Keratinocyte (primary cell): ENCODE data around the gene ARHGAP1. TPM values are rescaled to one million over a fixed set of nuclear protein-coding genes. Genes with fewer than 3 reads are reported as not detected.

Experiments
- DNase-seq: peaks from one replicate; pipeline ENCODE4 v3.0.0-alpha.2; 2011; ENCODE audit warnings: low read depth, missing footprints, low spot score
- FAIRE-seq: peaks from 2 replicates; lab custom pipeline; 2011; peaks lifted over from hg19 to GRCh38; lab: Jason Lieb, UNC
- H2AFZ ChIP-seq: 2 replicates; pipeline ENCODE4 v1.6.0; 2012; ENCODE audit warnings: low read length, control low read depth, inconsistent platforms; ENCODE audit not compliant: control insufficient read depth
- H3K27ac ChIP-seq: 2 replicates; pipeline ENCODE4 v1.5.1; 2011; ENCODE audit warnings: low read length; ENCODE audit not compliant: control insufficient read depth, insufficient read depth
- H3K27me3 ChIP-seq: 3 replicates; pipeline ENCODE4 v1.6.0; 2011; ENCODE audit warnings: low read length; ENCODE audit not compliant: control insufficient read depth, insufficient read depth; ENCODE audit errors: extremely low read depth
- H3K36me3 ChIP-seq, 2 experiments: 2 replicates in 1 of 2; 3 replicates in 1 of 2; pipeline ENCODE4 v1.5.1; 2011; ENCODE audit warnings: low read length in 2 of 2, mild to moderate bottlenecking in 1 of 2; ENCODE audit not compliant: control insufficient read depth in 2 of 2, insufficient read depth in 2 of 2; ENCODE audit errors: extremely low read depth in 1 of 2
- H3K4me1 ChIP-seq: 3 replicates; pipeline ENCODE4 v1.5.1; 2011; ENCODE audit warnings: low read length; ENCODE audit not compliant: control insufficient read depth, insufficient read depth; ENCODE audit errors: extremely low read depth
- H3K4me2 ChIP-seq: 3 replicates; pipeline ENCODE4 v1.6.0; 2011; ENCODE audit warnings: low read depth, low read length; ENCODE audit not compliant: control insufficient read depth, insufficient read depth; ENCODE audit errors: extremely low read depth
- H3K4me3 ChIP-seq, 3 experiments: fragments of 200-600 bp in 1 of 3; sonication (generic) in 1 of 3; 2 replicates in 2 of 3; 3 replicates in 1 of 3; pipeline ENCODE4 v1.5.1; 2011 to 2016; ENCODE audit warnings: low read length in 3 of 3, mild to moderate bottlenecking in 3 of 3, control low read depth in 2 of 3, inconsistent platforms in 1 of 3, low read depth in 1 of 3, mixed read lengths in 1 of 3, mixed run types in 1 of 3, moderate library complexity in 1 of 3; ENCODE audit not compliant: control insufficient read depth in 2 of 3, insufficient read depth in 2 of 3; ENCODE audit errors: extremely low read depth in 1 of 3
- H3K79me2 ChIP-seq: 2 replicates; pipeline ENCODE4 v1.6.0; 2012; ENCODE audit warnings: low read length; ENCODE audit not compliant: control insufficient read depth, insufficient read depth
- H3K9ac ChIP-seq: 3 replicates; pipeline ENCODE4 v1.6.0; 2011; ENCODE audit warnings: low read length; ENCODE audit not compliant: control insufficient read depth, insufficient read depth; ENCODE audit errors: extremely low read depth
- H3K9me1 ChIP-seq: 3 replicates; pipeline ENCODE4 v1.6.0; 2011; ENCODE audit warnings: low read length; ENCODE audit not compliant: control insufficient read depth, insufficient read depth; ENCODE audit errors: extremely low read depth
- H3K9me3 ChIP-seq: 2 replicates; pipeline ENCODE4 v1.5.1; 2012; ENCODE audit warnings: low read depth, low read length; ENCODE audit not compliant: control insufficient read depth
- H4K20me1 ChIP-seq: 3 replicates; pipeline ENCODE4 v1.6.0; 2011; ENCODE audit warnings: low read length; ENCODE audit not compliant: control insufficient read depth, insufficient read depth; ENCODE audit errors: extremely low read depth
- CTCF ChIP-seq, 3 experiments: IDR thresholded peaks in 1 of 3; conservative IDR thresholded peaks in 1 of 3; optimal IDR thresholded peaks in 1 of 3; 2 replicates in 2 of 3; 3 replicates in 1 of 3; pipeline versions ENCODE3 to v1.5.1; 2011; ENCODE audit warnings: low read length in 3 of 3, mild to moderate bottlenecking in 3 of 3, moderate library complexity in 2 of 3, control low read depth in 1 of 3, inconsistent platforms in 1 of 3; ENCODE audit not compliant: insufficient read depth in 2 of 3; ENCODE audit errors: extremely low read depth in 1 of 3
- EZH2 ChIP-seq: IDR thresholded peaks from one replicate; pipeline ENCODE4 v1.6.1; 2012; ENCODE audit warnings: inconsistent platforms, mild to moderate bottlenecking, low read length, moderate library complexity
- dilution Hi-C: fragments of 300-500 bp; cut with MboI; formaldehyde crosslinking; loops from one replicate; pipeline ENCODE4 v1.7.0; 2020; ENCODE audit warnings: low sequenced_read_pairs; ENCODE audit not compliant: extremely low pct_ligation_motif_present
- polyA plus RNA-seq, 5 experiments: library from polyadenylated mRNA; depleted of rRNA in 3 of 5; stranded (reverse) in 3 of 5; stranded (forward) in 1 of 5; unstranded in 1 of 5; fragments of >200 nt; gene quantifications; 1 replicate in 1 of 5; 2 replicates in 3 of 5; 3 replicates in 1 of 5; pipeline versions ENCODE4 v1.2.1 to v1.2.3, GENCODE V29; 2011 to 2012; ENCODE audit warnings: missing spikeins in 2 of 5, low read depth in 1 of 5, low replicate concordance in 1 of 5

ARHGAP1 gene
- polyA plus RNA-seq, 1 donor (not counting 4 experiments of a cell fraction or from before 2014, with no cell fraction given) = 19.5 TPM

- no peaks in the 10 kb centered on the region for H4K20me1 ChIP-seq
- no peaks in the 10 kb centered on the region for H3K27me3 ChIP-seq
- TF ChIP-seq CTCF (optimal IDR thresholded peaks at IDR 0.05 in 1 of 3, IDR thresholded peaks at IDR 0.05 in 1 of 3, conservative IDR thresholded peaks at IDR 0.05 in 1 of 3; ENCODE audit: extremely low read depth in 1 of 3, insufficient read depth in 2 of 3, low read length in 3 of 3) (no peak), EZH2 (no peak)
- dilution Hi-C loops = no loop called here
- H2AFZ ChIP-seq = no peak overlapping the region
- H3K9ac ChIP-seq = no peak overlapping the region
- H3K4me3 ChIP-seq = no peak overlapping the region
- peaks cover 13% of the 10 kb centered on the region for H3K4me1 ChIP-seq
- no peak for FAIRE-seq
- H3K9me3 ChIP-seq = no peaks in the 10 kb centered on the region
- peaks cover 21 to 28% of the 10 kb centered on the region in 2 experiments for H3K36me3 ChIP-seq
- no peak for DNase-seq
- no peak overlapping the region for H3K4me2 ChIP-seq
- no peaks in the 10 kb centered on the region for H3K9me1 ChIP-seq
- no peak overlapping the region for H3K27ac ChIP-seq
- H3K79me2 ChIP-seq = peaks cover 44% of the 10 kb centered on the region
Measured at GRCh38 chr11:46697303-46697702, 3.1 kb downstream of the ARHGAP1 start.

DNA sequence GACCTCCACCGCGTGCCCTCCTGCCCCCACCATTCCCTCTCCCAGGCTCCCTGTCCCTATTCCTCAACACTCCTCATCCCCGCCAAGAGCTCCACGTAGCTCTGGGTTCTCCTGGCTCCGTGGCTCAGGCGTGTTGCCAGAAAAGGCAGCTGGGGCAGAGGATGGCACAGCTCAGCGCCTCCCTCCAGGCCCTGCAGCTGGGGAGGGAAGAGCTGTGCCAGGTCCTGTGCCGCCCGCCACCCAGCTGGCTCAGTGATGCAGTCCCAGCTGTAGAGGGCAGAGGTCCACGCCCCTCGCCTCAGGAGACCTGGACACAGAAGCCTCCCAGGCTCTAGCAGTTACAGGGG, 4.2 kb downstream of the ARHGAP1 start:
- peaks cover 8% of the 10 kb centered on the region for H3K4me1 ChIP-seq
- H3K36me3 ChIP-seq = peaks cover 21 to 32% of the 10 kb centered on the region in 2 experiments
- dilution Hi-C loops = no loop called here
- H3K27me3 ChIP-seq = no peaks in the 10 kb centered on the region
- H3K9me1 ChIP-seq = no peaks in the 10 kb centered on the region
- H3K9ac ChIP-seq = no peak overlapping the region
- H4K20me1 ChIP-seq = no peaks in the 10 kb centered on the region
- no peak overlapping the region for H3K4me2 ChIP-seq
- no peaks in the 10 kb centered on the region for H3K9me3 ChIP-seq
- H3K79me2 ChIP-seq = peaks cover 33% of the 10 kb centered on the region
- no peak for FAIRE-seq
- no peak overlapping the region for H3K4me3 ChIP-seq
- no peak for DNase-seq
- H2AFZ ChIP-seq = no peak overlapping the region
- no peak overlapping the region for H3K27ac ChIP-seq
- TF ChIP-seq CTCF (optimal IDR thresholded peaks at IDR 0.05 in 1 of 3, IDR thresholded peaks at IDR 0.05 in 1 of 3, conservative IDR thresholded peaks at IDR 0.05 in 1 of 3; ENCODE audit: extremely low read depth in 1 of 3, insufficient read depth in 2 of 3, low read length in 3 of 3) = no peak
- TF ChIP-seq EZH2 = no peak
